ENCODE results near the gene CALML6.

Gene CALML6

DNA sequence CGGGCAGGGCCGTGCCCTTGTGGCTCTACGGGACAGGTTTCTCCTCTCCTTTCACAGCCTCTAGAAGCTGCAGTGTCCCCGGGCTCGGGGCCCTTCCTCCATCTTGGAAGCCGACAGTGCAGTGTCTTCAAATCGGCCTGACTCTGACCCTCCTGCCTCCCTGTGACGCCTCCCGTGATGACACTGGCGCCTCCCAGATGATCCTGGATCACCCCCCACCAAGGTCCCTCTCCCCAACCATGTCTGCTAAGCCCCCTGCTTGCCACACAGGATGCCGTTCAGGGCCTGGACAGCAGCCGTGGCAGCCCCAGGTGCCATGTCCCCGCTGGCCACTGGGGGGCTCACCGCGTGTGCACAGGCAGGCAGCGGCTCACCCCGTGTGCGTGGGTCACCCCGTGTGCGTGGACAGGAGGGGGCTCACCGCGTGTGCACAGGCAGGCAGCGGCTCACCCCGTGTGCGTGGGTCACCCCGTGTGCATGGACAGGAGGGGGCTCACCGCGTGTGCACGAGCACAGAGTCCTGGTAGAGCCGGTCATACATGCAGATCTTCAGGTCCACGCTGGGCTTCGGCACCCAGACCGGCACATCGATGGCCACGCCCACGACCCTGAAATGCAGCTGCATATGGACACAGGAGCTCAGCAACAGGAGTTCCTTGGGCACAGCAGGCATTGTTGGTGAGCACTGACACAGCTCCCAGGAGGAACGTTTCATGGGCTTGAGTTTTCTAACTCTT, 28.9 kb downstream of the CALML6 start:
- peak; percentile 59 for DNase-seq

DNA sequence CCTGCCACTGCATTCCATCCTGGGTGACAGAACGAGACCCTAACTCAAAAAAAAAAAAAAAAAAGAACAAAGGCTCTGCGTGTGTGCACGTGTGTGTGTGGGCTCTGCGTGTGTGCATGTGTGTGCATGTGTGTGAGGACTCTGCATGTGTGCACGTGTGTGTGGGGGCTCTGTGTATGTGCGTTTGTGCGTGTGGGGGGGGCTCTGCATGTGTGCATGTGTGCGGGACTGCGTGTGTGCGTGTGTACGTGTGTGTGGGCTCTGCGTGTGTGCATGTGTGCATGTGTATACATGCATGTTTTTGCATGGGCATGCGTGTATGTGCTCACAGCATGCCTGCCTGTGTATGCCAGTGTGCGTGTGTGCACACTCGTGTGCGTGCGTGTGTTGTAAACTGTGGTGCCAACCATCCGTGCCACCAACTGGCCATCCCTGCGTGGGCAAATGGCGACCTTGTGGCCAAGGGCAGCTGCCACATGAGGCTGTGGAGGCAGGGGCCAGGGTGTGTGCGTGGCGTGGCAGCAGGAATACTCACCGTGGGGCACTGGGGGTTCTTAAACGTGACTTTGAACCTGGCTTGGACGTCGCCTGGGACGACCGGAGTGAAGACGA, 30.8 kb downstream of the CALML6 start:
- no peak for DNase-seq

DNA sequence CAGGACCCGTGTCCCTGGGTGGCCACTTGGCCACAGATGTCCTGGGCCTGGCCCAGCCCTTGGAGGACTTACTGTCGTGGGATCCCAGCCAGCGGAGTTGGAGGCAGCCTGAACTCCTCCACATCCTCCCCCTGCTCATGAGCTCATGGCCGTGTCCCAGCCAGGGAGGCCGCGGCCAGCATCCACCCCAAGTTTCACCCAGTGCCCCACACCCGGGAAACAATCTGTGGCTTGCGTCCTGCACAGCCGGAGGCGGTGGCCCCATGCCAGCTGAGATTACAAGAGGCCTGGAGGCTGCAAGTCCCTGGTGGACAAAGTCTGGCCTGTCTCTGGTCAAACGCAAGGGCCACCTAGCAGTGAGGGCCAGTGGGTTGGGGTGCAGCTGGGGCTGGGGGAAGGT, 31.5 kb downstream of the CALML6 start:
- no peak for DNase-seq

DNA sequence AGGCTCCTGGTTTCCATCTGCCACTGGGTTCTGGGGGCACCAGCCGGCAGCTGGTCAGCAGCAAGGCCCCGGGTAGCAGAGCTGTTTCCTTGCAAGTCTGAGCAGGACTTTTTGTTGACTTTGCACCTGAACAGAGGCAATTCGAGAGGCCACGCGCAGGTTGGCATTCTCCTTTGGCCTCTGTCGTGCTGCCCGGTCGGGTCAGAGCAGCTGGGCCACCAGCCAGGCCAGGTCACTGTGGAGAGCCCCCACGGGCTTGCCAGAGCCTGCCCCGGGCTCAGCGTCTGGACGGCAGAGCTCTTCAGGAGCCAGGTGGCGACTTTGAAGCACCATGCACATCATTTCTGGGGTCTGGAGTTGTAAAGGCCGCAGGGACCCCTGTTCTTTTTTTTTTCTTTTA, 32.4 kb downstream of the CALML6 start:
- no peak for DNase-seq

DNA sequence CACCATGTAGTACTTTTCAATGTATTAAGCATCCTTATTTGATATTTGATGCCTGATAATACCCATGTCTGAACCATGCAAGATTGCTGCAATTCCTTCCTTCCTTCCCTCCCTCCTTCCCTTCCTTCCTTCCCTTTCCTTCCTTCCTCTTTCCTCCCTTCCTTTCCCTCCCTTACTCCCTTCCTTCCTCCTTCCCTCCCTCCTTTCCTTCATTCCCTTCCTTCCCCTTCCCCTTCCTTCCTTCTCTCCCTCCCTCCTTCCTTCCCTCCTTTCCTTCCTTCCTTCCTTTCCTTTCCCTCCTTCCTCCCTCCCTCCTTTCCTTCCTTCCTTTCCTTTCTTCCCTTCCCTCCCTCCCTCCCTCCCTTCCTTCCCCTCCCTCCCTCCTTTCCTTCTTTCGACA, 33.7 kb downstream of the CALML6 start:
- DNase-seq = no peak

DNA sequence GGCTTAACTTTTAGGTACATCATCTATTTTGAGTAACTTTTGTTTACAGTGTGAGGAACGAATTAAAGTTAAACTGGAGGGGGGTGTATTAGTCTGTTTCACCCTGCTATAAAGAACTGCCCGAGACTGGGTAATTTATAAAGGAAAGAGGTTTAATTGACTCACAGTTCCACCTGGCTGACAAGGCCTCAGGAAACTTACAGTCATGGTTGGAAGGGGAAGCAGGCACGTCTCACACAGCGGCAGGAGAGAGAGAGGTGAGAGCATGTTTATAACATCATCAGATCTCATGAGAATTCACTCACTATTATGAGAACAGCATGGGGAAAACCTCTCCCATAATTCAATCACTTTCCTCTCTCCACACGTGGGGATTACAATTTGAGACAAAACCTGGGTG, 35.9 kb downstream of the CALML6 start:
- DNase-seq = no peak

DNA sequence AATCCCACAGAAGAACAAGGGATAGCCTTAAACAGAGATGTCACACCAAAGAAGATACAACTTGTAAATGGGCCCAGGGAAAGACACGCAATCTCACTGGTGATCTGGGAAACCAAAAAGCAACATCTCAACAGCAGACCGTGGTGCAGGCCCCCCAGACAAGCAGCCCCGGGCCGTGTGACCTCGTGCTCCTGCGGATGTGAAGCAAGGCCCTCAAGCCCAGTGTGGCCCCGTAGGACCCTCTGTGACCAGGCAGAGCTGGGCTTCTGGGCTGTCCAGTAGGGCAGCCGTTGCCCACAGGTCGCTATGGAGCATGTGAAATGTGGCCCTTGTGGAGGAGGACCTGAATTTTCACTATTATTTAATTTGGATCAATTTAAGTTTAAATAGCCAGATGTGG, 39.0 kb downstream of the CALML6 start:
- DNase-seq = no peak

DNA sequence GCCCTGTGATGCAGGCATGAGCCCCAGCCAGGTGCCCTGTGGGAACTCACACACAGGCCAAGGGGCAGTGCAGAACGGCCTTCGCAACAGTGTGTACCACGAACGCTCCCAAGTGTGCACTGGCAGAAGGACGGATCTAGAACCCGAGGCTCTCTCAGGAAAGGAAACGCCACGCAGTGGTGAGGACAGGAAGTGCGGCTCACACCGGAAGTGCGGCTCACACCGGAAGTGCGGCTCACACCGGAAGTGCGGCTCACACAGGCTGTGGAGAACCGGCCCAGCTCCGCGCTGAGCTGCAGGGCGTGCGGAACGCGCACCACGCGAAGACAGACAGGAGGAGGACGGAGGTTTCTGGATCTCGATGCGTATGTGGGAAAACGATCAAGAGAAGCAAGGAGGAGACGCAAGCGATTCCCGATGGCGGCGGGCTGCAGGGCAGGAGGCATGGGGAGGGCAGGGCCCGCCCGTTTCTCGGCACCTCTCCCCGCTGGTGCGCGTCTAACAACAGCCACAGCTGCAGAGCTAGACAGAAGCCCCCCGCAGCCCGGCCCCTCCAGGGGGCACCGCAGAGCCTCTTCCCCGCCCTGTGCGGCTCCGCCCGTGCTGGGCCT, 39.9 kb downstream of the CALML6 start:
- DNase-seq = peak; percentile 22

DNA sequence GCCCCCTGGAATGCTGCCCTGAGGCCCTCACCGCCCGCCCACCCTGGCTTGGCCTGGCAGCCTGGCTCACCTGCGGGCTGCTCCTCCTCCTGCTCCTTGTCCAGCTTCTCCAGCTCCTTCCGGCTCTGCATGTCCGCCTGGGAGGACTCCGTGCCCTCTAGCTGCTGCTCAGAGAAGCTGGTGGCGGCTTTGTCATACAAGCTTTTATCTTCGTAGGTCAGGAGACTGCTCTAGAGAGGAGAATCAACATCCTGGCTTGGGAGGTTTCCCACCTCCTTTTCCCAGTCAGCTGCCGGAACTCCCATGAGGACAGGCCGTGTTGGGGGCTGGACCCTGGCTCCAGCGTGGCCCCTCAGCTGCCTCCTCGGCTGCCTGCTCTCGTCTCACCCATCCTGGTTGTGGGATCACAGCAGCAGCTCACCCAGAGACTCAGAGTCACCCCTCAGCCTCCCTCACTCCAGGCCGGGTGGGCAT, 40.6 kb downstream of the CALML6 start:
- DNase-seq = no peak

DNA sequence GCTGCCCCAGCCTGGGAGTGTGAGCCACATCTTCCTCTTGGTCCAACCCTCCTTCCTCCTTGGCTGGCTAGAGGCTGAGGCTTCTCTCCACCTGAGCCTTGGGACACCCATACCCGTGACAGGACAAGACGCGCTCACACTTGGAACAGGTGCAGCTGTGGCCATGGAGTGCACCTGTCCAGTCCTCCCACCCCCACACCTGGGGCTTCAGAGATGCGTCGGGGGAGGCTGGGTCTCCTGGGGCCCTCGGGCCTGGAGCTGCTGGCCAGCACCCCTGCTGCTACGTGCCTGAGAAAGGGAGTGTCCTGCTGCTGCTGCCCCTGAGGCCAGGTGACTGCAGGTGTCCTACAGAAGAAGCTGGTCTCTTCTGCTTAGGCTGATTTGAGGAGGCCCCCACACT, 41.0 kb downstream of the CALML6 start:
- DNase-seq = no peak

DNA sequence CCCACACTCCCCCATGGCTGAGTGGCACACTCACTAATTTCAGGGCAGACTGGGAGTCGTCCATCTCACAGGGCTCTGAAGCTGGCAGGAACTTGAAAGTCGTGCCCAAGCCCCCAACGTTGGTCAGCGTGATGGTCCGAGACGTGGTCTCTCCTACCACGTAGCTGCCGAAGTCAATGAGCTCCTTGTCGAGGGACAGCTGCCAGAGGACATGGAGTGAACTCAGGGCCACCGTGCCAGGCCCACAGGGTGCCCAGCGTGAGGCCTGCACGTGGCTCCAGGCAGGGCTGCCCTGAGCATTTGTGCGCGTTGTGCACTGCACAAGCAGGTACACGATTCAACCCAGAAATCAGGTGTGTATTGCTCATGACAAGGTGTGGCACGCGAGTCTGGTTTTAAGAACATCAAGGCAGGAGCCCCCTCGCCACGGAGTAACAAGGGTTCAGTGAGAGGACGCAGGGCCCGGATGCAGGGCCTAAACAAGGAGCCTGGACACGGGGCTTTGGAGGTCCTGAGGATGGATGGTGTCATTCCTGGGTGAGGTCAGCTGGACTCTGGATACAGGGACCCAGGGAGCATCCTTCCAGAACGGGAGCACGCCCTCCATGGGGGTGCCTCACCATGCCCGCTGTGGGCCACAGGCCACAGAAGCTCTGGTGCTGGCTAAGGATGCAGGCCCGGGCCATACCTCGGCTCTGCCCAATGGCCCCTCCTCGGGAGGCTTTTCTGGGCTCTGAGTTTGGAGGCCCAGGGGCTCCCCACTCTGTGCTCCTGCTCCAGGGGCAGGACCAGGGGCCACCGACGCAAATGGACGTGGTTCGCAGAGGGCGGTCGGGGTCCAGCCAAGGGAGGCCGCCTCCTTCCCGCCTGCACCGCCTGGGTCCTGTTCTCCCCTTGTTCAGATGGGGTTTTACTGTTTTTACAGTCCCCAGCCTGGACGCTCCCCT, 41.8 kb downstream of the CALML6 start:
- no peak for DNase-seq

DNA sequence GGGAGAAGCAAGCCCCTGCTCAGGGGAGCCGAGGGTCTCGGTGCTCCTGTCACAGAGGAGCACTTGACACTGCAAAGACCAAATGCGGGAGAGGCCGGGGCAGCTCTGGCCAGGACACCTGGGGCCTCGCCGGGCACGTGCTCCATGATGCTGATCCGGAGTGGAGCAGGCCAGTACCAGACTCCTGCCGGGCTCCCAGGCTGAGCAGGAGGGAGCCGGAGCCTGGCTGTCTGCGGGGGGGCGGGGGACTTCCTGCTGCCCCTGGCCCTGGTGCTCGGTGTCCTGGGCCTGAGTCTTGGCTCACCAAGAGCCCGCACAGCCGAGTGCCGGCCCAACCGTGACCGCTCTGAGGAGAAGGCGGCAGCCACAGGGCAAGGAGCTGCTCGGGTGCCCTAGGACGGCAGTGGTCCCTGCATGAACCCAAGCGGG, 42.5 kb downstream of the CALML6 start:
- no peak for DNase-seq

DNA sequence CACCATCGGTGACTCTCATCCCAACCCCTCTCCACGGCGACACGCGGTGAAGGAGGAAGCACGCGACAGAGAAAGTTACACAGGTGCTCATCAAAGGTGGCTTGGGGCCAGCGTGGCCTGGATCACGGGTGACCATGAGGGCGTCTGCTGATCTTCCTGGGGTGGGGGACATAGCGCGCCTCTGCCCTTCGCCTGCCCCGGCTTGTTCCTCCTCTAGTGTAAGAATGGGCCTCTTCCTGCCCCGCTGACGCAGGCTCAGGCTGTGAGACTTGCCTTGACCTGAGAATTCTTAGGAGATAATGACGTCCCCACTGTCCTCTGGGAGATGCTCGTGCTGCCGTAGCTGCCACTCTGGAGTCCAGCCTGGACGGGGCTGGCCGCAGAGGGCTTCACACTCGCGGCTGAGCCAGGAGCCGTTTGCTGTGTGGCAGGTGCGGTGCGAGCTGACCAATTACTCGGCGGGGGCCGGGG, 43.0 kb downstream of the CALML6 start:
- DNase-seq = no peak

DNA sequence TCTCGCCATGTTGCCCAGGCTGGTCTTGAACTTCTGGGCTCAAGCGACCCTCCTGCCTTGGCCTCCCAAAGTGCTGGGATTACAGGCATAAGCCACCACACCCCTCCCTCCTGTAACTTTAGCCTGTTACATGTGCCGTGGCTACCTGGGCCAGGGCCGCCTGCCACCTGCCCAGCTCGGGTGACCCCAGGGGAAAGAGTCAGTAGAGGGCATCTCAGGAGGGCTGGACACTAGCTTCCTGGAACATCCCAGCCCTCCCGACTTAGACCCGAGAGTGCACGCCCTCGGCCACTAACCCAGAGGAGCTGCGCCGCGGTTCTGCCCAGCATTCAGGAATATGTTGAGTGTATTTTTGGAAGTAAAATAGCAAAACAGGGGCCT, 44.4 kb downstream of the CALML6 start:
- no peak for DNase-seq

DNA sequence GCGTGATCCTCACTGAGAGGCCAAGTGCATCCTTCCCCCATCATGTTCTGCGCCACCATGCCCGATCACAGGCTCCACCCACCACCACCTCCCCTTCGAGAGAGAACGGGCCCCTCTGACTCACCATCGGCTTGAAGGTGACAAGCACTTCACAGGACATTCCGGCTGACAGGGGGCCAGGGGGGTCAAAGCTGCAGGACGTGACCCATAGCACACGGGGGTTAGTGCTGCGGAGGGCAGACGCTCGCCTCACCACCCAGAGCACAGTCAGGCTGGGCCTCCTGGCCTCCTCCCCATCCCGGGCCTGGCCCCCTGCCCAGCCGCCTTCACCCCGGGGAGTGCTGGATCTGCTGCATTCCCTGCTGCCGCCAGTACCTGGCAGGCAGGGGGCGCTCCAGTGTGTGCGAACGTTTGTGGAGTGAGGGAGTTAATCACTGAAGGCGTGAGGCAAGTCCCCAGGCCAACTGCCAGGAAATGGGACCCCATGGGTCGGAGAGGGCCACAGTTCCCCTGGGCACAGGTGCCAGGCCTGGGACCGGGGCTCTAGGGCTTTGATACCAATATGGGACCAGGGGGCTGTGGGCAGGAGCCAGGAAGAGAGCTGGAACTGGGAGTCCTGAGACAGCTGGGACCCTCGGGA, 44.9 kb downstream of the CALML6 start:
- peak; percentile 87 for DNase-seq

DNA sequence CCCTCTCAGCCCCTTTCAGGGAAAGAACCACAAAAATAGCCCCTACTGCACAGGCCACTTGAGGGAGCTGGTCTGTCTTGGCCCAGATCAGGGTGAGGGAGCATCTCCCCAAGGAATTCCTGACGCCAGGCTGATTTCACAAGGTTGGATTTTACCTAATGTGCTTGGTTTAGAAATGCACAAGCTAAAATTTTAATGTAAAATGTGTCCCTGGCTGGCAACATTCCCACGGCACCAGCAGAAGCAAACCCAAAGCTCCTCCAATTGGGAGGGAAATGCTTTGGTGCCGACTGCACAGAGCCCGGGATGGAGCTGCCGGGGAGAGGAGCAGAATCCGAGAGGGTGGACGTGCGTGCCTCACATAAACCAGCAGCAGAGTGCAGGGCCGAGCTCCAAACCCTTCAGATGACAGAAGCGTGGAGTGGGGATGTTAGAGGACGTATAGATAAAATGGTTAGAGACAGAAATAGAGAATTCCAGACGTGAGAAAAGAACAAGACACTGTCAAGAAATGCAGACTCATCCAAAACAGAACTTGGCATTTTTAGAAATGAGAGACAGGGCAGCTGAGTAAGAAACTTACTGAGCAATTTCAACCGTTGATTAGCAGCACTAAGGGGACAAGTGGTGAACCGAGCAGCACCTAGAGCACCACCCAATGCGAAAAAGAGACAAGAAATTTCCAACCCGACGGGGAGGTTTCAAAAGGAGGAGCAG, 45.6 kb downstream of the CALML6 start:
- DNase-seq = no peak

DNA sequence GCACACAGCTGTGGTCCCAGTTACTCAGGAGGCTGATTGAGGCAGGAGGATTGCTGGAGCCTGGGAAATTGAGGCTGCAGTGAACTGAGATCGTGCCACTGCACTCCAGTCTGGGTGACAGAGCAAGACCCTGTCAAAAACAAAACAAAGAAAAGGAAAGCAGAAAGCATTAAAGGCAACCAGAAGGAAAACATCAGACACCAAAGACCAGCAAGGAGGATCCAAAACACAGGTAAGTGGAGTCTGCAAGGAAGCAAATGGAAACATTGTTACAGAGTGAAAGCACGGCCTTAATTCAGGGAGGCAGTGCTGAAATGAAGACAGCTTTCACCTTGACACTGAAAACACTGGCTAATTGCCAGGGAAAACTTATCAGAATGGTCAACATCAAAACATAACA, 47.7 kb downstream of the CALML6 start:
- DNase-seq = no peak

DNA sequence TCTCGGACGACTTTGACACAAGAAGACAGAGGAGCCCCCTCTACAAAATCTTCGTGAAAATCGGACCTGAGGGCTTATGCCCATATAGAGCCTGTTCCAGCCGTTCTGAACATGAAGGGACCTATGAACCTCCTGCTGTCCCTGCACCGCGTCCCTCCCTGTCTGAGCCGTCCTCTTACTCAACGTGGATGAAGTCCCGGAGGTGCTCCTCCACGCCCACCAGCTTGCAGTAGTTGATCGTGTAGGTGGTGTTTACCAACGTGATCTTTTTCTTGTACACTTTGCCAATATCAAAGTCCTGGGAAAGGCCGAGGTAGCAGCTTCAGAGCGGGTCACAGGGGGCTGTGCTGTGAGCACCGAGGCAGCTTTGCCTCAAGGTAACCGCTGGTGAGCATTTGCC, 48.5 kb downstream of the CALML6 start:
- no peak for DNase-seq

DNA sequence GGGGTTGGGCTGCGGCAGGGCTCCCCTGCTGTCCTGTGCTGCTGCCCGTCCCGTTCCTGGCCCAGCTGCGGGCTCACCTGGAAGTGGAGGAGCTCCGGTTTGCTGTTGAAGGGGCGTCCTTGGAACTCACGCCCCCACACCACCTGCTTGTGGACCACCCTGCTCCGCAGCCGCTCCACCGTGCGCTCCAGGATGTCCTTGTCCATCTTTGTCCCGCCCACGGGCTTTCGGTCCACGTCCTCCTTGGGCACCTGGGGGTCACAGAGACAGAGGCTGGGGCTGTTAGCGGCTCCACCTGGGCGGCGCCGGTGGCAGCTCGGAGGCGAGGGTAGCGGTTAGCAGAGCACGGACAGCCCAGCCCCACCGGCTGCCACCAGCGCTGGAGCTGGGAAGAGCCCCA, 49.8 kb downstream of the CALML6 start:
- DNase-seq = no peak

DNA sequence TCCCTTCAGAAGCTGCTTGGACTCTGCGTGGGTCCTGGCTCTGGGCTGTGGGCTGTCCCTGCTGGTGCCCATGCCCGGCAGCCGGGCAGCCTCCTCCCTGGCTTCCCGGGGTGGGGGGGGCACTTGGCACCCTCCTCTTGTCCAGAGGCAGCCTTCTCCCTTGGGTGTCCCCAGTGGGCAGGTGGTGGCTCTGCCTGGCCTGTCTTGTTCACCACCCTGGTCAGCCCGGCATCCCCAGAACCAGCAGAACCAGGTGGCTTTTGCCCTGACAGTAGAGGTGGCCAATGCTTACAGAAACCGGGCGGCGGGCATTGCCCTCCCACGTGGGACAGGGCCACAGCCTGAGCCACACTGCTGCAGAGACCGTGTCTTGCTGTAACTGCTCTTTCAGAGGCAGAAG, 50.5 kb downstream of the CALML6 start:
- DNase-seq = no peak

DNA sequence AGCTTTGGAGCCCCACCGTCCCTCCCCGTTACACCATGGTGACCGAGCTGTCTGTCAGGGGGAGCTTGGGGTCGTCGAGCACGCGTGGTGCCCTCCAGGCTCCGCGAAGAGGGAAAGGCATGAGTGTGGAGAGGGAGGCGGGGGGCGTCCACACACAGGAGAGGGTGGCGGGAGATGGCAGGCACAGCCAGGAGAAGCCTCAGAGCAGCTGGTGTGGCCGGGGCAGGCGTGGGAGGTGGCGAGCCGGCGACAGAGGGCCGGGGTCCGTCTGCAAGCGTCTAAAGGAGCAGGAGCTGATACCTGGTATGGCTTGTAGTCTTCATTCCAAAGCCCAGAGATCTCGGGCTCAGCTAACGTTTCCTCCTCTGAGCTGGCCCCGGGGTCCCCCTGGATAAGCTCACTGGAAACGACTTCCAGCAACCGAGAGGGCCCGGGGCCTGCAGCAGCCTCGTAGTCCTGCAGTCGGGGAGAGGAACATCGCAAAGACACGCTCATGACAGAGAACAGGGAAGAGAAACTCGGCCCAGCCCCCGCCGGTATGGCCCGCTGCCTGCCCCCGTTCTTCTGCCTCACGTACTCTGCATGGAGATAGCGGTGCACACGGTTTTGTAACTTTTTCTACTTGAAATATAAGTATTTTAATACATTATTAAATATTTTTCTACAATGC, 51.1 kb downstream of the CALML6 start:
- DNase-seq = no peak

Data from hematopoietic multipotent progenitor cell treated with erythropoietin and hydrocortisone succinate and interleukin-3 and kit ligand, for 4 days (in vitro differentiated cells).